Daoy (cell line): ENCODE results near the gene RNF121. TPM values are rescaled to one million over a fixed set of nuclear protein-coding genes. Genes with fewer than 3 reads are reported as not detected.
A peak's percentile ranks its signal among the peaks of the same experiment; 100 is the strongest.

ENCODE experiments used
- DNase-seq: peaks from one replicate; pipeline ENCODE4 v3.0.0-alpha.2; 2015; ENCODE audit warnings: low read depth
- total RNA-seq: library from RNA; depleted of rRNA; stranded (reverse); fragments of >200 nt; shearing (Covaris generic); gene quantifications from 2 replicates; pipeline ENCODE4 v1.2.3, GENCODE V29; 2014

The RNF121 gene
- total RNA-seq, 1 experiment from 2014 or later: 30.6 TPM

GRCh38 chr11:71934213-71934612 is 5.4 kb downstream of the RNF121 start:
- DNase-seq: no peak

GRCh38 chr11:71935338-71935925 is 6.6 kb downstream of the RNF121 start:
- DNase-seq: no peak

GRCh38 chr11:71936825-71937224 is 8.0 kb downstream of the RNF121 start:
- DNase-seq: no peak

- DNase-seq: no peak
These were observed 9.0 kb downstream of the RNF121 start for GRCh38 chr11:71937826-71938225.

GRCh38 chr11:71940561-71941219 is 11.8 kb downstream of the RNF121 start:
- DNase-seq: no peak

DNA sequence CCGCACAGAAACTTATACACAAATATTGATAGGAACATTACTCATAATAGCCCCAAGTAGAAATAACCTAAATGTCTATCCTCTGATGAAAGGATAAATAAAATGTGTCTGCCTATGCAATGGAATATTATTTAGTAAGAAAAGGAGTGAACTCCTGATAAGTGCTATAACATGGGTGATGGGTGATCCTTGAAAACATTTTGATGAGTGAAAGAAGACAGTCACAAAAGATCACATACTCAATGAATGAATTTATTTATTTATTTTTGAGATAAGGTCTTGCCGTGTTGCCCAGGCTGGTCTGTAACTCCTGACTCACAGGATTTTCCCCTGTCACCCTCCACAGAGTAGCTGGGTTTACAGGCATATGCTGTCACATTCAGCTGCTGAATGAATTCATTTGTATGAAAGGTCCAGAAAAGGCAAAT is 17.3 kb downstream of the RNF121 start:
- peak; percentile 85 for DNase-seq

- no peak for DNase-seq
These were observed 18.7 kb downstream of the RNF121 start for GRCh38 chr11:71947498-71947897.

DNA sequence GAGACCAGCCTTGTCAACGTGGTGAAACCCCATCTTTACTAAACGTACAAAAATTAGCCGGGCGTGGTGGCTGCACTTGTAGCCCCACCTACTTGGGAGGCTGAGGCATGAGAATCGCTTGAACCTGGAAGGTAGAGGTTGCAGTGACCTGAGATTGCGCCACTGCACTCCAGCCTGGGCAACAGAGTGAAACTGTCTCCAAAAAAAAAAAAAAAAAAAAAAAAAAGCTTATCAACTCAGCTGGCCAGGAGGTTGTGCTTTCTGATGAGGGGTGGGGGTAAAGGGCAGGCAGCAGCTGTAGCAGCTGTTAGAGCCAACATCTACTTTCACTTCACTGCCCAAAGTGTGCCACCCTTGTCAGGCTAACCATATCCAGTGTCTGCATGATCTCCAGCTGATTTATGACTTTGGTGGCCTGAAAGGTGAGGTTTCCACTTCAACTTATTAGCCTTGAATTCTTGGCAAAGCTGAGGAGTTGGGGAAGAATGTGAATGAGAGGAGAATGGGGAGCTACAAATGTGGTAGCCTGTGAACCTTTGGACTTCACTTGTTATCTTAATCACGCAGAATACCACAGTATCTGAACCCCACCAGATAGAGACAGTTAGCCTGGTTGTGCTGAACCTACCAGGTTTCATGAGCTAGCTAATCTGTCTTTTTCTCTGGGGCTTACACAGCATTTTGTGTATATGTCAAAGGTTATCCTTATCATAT is 19.6 kb downstream of the RNF121 start:
- DNase-seq: peak; percentile 39

GRCh38 chr11:71949034-71949433 is 20.2 kb downstream of the RNF121 start:
- DNase-seq: no peak

GRCh38 chr11:71951741-71952310 is 23.0 kb downstream of the RNF121 start:
- DNase-seq: no peak

- DNase-seq: no peak
These were observed 27.1 kb downstream of the RNF121 start for GRCh38 chr11:71955898-71956456.

DNA sequence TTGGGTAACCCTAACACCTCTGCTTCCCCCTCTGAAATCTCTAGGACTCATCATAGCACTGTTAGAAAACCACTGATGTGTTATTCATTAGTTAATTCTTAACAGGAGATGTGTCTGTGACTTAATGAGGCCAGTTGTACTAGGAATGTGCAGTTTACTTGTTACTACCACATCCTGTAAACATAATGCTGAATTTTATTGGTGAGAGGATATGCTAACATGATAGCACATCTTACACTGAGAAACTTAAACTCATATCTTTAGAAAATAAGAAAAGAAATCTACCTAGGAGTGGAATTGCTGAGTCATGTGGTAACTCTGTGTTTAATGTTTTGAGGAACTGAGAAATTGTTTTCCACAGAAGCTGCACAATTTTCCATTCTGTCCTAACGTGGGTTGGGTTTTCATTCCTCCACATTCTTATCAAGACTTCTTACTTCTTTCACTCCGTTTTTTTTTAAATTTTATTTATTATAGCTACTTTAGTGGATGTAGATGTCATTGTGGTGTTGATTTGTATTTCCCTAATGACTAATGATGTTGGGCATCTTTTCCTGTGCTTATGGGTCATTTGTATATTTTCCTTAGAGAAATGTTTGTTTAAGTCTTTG is 33.7 kb downstream of the RNF121 start:
- no peak for DNase-seq

DNA sequence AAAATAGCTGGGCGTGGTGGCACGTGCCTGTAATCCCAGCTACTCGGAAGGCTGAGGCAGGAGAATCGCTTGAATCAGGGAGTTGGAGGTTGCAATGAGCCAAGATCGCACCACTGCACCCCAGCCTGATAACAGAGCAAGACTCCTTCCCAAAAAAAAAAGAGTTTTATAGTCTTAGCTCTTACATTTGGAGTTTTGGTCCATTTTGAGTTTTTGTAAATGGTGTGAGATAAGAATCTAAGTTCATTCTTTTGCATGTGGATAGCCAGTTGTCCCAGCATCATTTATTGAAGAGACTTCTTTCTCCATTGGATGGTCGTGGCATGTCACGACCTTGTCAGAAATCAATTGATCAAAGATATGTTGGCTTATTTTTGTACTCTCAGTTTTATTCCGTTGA is 34.6 kb downstream of the RNF121 start:
- no peak for DNase-seq

DNA sequence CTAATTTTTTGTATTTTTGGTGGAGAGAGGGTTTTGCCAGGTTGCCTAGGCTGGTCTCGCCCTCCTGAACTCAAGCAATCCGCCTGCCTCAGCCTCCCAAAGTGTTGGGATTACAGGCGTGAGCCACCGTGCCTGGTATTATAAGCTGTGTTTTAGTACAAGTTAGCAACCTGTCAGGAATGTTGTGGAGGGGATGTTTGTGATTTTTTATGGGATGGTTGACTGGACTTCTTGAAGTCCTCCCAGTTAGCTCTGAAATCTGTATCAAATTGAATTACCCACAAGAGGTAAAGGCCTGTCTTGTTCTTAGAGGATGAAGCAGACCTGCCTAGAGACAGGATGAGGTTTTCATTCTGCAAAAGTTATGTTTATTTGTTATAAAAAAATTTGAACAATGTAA is 35.8 kb downstream of the RNF121 start:
- DNase-seq: no peak

DNA sequence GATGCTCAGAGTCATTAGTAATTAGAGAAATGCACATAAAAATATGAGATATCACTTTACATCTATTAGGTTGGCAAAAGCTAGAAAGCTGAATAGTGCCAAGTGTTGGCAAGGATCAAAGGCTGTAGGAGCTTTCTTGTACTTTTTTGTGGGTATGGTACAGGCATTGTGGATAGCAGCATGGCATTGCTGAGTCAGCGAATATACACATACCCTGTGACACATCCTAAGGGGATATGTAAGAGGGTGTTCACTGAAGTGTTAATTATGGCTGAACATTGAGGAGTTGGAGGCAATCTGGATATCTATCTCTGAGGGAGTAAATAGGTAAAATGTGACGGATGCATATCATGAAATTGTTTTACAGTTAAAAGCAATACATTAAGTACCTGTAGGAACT is 42.8 kb downstream of the RNF121 start:
- no peak for DNase-seq

- DNase-seq: no peak
These were observed 47.7 kb downstream of the RNF121 start for GRCh38 chr11:71976551-71976950.

- DNase-seq: no peak
These were observed 48.2 kb downstream of the RNF121 start for GRCh38 chr11:71977090-71977489.

- peak; percentile 28 for DNase-seq
These were observed 49.0 kb downstream of the RNF121 start for GRCh38 chr11:71977743-71978418.

DNA sequence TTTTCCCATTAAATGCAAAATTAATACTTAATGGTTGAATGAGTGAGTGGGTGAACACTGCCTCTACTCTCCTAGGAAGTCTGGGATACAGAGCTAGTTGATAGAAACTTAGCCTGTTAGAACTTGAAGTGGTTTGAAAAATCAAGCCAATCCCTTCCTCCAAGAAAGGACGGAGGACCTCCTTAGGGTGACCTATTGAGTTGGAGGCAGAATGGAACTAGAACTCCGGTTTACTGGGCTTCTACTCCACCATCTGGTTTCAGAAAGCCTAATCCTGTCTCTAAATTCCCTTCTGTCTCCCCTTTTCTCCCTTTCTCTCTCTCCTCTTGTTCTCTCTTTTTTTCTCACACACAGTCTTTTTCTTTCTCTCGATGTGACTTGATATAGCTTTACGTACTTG is 50.2 kb downstream of the RNF121 start:
- DNase-seq: no peak

GRCh38 chr11:71979602-71980001 is 50.8 kb downstream of the RNF121 start:
- no peak for DNase-seq

GRCh38 chr11:71986131-71986530 is 57.3 kb downstream of the RNF121 start:
- DNase-seq: no peak
